ENCODE results near the gene CFAP20DC.

- no peak for TF ChIP-seq CTCF (IDR thresholded peaks at IDR 0.05)
- no peak for TF ChIP-seq POLR2A (IDR thresholded peaks at IDR 0.05)
These were observed 51.2 kb downstream of the CFAP20DC start for GRCh38 chr3:58998476-58999117.
